Fibroblast of peridontal ligament (primary cell): ENCODE data around the gene DDX25.

Experiments used
- DNase-seq: peaks from one replicate; pipeline ENCODE4 v3.0.0-alpha.2; 2010; ENCODE audit errors: extremely low read depth

The DDX25 gene

GRCh38 chr11:125977333-125977732, 73.0 kb downstream of the DDX25 start:
- no peak for DNase-seq

DNA sequence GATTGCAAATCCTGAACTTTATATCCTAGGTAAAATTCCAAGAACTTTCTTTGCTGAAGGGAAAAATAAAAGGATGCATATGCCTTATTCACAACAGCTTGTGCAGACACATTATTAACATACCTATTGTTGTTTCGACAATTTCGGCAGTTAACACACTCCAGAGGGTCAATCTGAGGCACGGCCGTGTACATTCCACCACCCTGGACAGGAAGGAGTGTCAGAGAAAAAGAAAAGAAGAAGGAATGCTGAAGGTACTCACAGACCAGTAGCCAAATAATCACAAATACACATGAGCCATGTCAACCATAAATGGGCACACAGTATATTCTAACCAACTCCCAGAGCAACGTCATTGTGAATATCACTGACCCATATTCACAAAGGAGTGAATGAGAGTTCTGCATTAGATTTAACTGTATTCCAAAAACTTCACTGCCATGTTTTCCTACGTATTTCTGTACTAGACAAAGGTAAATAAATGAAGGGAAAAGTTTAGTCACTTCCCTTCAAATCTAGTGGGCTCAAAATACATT, 73.9 kb downstream of the DDX25 start:
- DNase-seq = no peak
